ENCODE results near the gene STARD3. TPM values are rescaled to one million over a fixed set of nuclear protein-coding genes. Genes with fewer than 3 reads are reported as not detected.

STARD3 gene
- total and polyA plus RNA-seq, 2 of the 13 experiments (the other 11 are each of a cell fraction or from before 2014, with no cell fraction given): 34.6 to 100 TPM

DNA sequence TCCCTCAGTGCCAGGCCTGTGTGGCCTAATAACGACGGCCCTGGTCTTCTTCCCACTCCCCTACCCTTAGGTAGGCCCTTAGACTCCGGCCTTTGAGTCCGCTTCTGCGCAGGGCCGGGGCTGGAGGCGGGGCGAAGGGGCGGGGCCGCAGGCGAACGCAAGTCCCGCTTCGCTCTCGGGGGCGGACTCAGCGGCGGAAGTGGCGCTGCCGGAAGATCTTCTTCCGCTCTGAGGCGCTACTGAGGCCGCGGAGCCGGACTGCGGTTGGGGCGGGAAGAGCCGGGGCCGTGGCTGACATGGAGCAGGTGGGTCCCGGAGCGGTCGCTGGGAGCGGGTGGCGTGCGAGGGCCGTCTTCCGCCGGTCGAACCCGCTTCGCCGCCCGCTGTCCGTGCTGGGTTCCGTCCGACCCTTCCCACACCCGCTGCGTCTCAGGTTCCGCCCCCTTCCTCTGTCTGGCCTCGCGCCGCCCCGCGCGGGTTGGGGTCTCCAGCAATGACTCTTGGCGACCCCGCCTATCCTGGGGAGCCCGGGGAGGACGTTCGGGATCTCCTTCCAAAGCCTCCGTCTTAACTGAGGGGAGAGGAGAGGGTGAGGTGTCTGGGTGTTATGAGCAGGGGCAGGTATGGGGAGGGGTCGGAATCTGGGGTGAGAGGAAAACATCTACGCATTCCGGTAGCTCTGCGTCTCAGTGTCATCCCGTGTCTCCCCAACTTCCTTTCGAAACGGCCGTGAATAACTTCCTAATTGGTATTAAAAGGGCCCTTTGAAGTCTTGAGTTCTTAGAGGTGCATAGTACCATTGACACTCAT is at the start of gene STARD3 (continued):
- TF ChIP-seq, protein P1, sequence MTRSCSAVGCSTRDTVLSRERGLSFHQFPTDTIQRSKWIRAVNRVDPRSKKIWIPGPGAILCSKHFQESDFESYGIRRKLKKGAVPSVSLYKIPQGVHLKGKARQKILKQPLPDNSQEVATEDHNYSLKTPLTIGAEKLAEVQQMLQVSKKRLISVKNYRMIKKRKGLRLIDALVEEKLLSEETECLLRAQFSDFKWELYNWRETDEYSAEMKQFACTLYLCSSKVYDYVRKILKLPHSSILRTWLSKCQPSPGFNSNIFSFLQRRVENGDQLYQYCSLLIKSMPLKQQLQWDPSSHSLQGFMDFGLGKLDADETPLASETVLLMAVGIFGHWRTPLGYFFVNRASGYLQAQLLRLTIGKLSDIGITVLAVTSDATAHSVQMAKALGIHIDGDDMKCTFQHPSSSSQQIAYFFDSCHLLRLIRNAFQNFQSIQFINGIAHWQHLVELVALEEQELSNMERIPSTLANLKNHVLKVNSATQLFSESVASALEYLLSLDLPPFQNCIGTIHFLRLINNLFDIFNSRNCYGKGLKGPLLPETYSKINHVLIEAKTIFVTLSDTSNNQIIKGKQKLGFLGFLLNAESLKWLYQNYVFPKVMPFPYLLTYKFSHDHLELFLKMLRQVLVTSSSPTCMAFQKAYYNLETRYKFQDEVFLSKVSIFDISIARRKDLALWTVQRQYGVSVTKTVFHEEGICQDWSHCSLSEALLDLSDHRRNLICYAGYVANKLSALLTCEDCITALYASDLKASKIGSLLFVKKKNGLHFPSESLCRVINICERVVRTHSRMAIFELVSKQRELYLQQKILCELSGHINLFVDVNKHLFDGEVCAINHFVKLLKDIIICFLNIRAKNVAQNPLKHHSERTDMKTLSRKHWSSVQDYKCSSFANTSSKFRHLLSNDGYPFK (CRISPR knock-in tag; IDR thresholded peaks at IDR 0.05; ENCODE audit: borderline replicate concordance): peak; percentile 86; the same call in 1 of the 2 replicates
- TF ChIP-seq, protein P2, sequence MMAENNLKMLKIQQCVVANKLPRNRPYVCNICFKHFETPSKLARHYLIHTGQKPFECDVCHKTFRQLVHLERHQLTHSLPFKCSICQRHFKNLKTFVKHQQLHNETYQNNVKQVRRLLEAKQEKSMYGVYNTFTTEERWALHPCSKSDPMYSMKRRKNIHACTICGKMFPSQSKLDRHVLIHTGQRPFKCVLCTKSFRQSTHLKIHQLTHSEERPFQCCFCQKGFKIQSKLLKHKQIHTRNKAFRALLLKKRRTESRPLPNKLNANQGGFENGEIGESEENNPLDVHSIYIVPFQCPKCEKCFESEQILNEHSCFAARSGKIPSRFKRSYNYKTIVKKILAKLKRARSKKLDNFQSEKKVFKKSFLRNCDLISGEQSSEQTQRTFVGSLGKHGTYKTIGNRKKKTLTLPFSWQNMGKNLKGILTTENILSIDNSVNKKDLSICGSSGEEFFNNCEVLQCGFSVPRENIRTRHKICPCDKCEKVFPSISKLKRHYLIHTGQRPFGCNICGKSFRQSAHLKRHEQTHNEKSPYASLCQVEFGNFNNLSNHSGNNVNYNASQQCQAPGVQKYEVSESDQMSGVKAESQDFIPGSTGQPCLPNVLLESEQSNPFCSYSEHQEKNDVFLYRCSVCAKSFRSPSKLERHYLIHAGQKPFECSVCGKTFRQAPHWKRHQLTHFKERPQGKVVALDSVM (CRISPR knock-in tag; IDR thresholded peaks at IDR 0.05): peak; percentile 62; the same call in 1 of the 2 replicates
- TF ChIP-seq EP300 (IDR thresholded peaks at IDR 0.05; ENCODE audit: low read depth in 2 of 2, low read length in 2 of 2): no peak
- no peak for TF ChIP-seq EP300 (CRISPR knock-in tag; IDR thresholded peaks at IDR 0.05; ENCODE audit: borderline replicate concordance)
- TF ChIP-seq, protein P3, sequence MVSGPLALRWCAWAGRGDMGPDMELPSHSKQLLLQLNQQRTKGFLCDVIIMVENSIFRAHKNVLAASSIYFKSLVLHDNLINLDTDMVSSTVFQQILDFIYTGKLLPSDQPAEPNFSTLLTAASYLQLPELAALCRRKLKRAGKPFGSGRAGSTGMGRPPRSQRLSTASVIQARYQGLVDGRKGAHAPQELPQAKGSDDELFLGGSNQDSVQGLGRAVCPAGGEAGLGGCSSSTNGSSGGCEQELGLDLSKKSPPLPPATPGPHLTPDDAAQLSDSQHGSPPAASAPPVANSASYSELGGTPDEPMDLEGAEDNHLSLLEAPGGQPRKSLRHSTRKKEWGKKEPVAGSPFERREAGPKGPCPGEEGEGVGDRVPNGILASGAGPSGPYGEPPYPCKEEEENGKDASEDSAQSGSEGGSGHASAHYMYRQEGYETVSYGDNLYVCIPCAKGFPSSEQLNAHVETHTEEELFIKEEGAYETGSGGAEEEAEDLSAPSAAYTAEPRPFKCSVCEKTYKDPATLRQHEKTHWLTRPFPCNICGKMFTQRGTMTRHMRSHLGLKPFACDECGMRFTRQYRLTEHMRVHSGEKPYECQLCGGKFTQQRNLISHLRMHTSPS (CRISPR knock-in tag; IDR thresholded peaks at IDR 0.05; ENCODE audit: low read depth): no peak
- peak; percentile 98; the same call in 1 of the 2 replicates for TF ChIP-seq ZNF235 (CRISPR knock-in tag; IDR thresholded peaks at IDR 0.05; ENCODE audit: borderline replicate concordance)
- TF ChIP-seq HNF4A (CRISPR knock-in tag; IDR thresholded peaks at IDR 0.05): no peak; the same call in 1 of the 2 replicates
- TF ChIP-seq, protein P4, sequence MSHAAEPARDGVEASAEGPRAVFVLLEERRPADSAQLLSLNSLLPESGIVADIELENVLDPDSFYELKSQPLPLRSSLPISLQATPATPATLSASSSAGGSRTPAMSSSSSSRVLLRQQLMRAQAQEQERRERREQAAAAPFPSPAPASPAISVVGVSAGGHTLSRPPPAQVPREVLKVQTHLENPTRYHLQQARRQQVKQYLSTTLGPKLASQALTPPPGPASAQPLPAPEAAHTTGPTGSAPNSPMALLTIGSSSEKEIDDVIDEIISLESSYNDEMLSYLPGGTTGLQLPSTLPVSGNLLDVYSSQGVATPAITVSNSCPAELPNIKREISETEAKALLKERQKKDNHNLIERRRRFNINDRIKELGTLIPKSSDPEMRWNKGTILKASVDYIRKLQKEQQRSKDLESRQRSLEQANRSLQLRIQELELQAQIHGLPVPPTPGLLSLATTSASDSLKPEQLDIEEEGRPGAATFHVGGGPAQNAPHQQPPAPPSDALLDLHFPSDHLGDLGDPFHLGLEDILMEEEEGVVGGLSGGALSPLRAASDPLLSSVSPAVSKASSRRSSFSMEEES (CRISPR knock-in tag; IDR thresholded peaks at IDR 0.05): peak; percentile 18; the same call in 1 of the 2 replicates
- TF ChIP-seq EHMT2 (IDR thresholded peaks at IDR 0.05; ENCODE audit: borderline replicate concordance, low read depth, low read length): no peak
- TF ChIP-seq ZNF30 (CRISPR knock-in tag; IDR thresholded peaks at IDR 0.05): peak; percentile 81; the same call in 1 of the 2 replicates
- no peak for TF ChIP-seq NR3C1 (CRISPR knock-in tag; IDR thresholded peaks at IDR 0.05)
- peak; percentile 81; the same call in 1 of the 2 replicates for TF ChIP-seq ZNF749 (CRISPR knock-in tag; IDR thresholded peaks at IDR 0.05; ENCODE audit: borderline replicate concordance)
- TF ChIP-seq YEATS2 (CRISPR knock-in tag; IDR thresholded peaks at IDR 0.05; ENCODE audit: borderline replicate concordance): peak; percentile 80
- no peak; the same call in 1 of the 2 replicates for TF ChIP-seq ZNF205 (CRISPR knock-in tag; IDR thresholded peaks at IDR 0.05)
- peak; percentile 80 for TF ChIP-seq ZNF891 (CRISPR knock-in tag; IDR thresholded peaks at IDR 0.05)
- peak; percentile 60 for TF ChIP-seq RAD21 (CRISPR knock-in tag; IDR thresholded peaks at IDR 0.05)
- 0 out of 2 replicates have a peak, but pooled peaks have one; percentile 29 for TF ChIP-seq ZC3H4 (CRISPR knock-in tag; IDR thresholded peaks at IDR 0.05; ENCODE audit: borderline replicate concordance)
- TF ChIP-seq NR1H2 (CRISPR knock-in tag; IDR thresholded peaks at IDR 0.05; ENCODE audit: borderline replicate concordance, low read depth): no peak
- peak; percentile 76; the same call in 1 of the 2 replicates for TF ChIP-seq ZMYM4 (CRISPR knock-in tag; IDR thresholded peaks at IDR 0.05)
- TF ChIP-seq ETV6 (CRISPR knock-in tag; conservative IDR thresholded peaks at IDR 0.05): peak; percentile 85
- no peak for TF ChIP-seq POLR2AphosphoS2 (IDR thresholded peaks at IDR 0.05; ENCODE audit: low read depth, low read length)

Measured in HepG2 (cell line).